IMR-90 (cell line): ENCODE data around the gene AKT1S1. TPM values are rescaled to one million over a fixed set of nuclear protein-coding genes. Genes with fewer than 3 reads are reported as not detected.

Source experiments
- ATAC-seq: fragments of 200-7000 bp; cut with Tn5 transposase; 2 replicates; pipeline ENCODE4 v1.9.1; 2020; ENCODE audit warnings: low read depth, mild to moderate bottlenecking, moderate library complexity
- BruUV-seq: library from RNA; stranded (reverse); fragments of 400-500 nt; replicated peaks from 2 replicates; lab custom pipeline; 2021; lab: Mats Ljungman, UMichigan
- CTCF ChIA-PET: fragments of 300-600 bp; formaldehyde crosslinking; extraction: SDS; loops from one replicate; lab custom pipeline; 2021; ENCODE audit warnings: antibody characterized with exemption; lab: Yijun Ruan, JAX
- POLR2A ChIA-PET: fragments of 300-600 bp; sonication (Branson Sonifier 250); formaldehyde crosslinking; loops from one replicate; lab custom pipeline; 2022; ENCODE audit warnings: antibody characterized with exemption; ENCODE audit not compliant: unreplicated experiment; lab: Charles Lee
- DNase-seq: peaks from one replicate; pipeline ENCODE4 v3.0.0; 2013
- H2AFZ ChIP-seq: replicated peaks from 2 replicates; pipeline ENCODE3; 2013; ENCODE audit warnings: low read length, mild to moderate bottlenecking; ENCODE audit not compliant: poor library complexity
- H2AK5ac ChIP-seq: 2 replicates; pipeline ENCODE4 v1.6.1; 2013; ENCODE audit warnings: low read depth, low read length, inconsistent platforms
- H2AK9ac ChIP-seq: replicated peaks from 2 replicates; pipeline ENCODE3; 2013; ENCODE audit warnings: mild to moderate bottlenecking, low read depth, low read length, moderate library complexity; ENCODE audit not compliant: poor library complexity
- H2BK120ac ChIP-seq: 2 replicates; pipeline ENCODE4 v1.6.1; 2013; ENCODE audit warnings: low read depth, low read length, inconsistent platforms
- H2BK15ac ChIP-seq: 3 replicates; pipeline ENCODE4 v1.6.1; 2013; ENCODE audit warnings: low read depth, low read length, inconsistent platforms
- H2BK20ac ChIP-seq: 2 replicates; pipeline ENCODE4 v1.6.1; 2013; ENCODE audit warnings: low read depth, mild to moderate bottlenecking, inconsistent platforms, low read length, moderate library complexity
- H2BK5ac ChIP-seq: 2 replicates; pipeline ENCODE4 v1.6.1; 2013; ENCODE audit warnings: mild to moderate bottlenecking, low read depth, low read length, inconsistent platforms; ENCODE audit not compliant: poor library complexity, severe bottlenecking
- H3K14ac ChIP-seq: replicated peaks from 2 replicates; pipeline ENCODE4 v1.6.1; 2013; ENCODE audit warnings: low read depth, low read length, inconsistent platforms
- H3K18ac ChIP-seq: 2 replicates; pipeline ENCODE4 v1.6.1; 2013; ENCODE audit warnings: low read depth, low read length, control low read depth
- H3K23ac ChIP-seq: 2 replicates; pipeline ENCODE4 v1.6.1; 2013; ENCODE audit warnings: low read depth, low read length, inconsistent platforms
- H3K27ac ChIP-seq: 2 replicates; pipeline ENCODE4 v1.5.1; 2013; ENCODE audit warnings: mild to moderate bottlenecking, control low read depth, low read length; ENCODE audit not compliant: insufficient read depth
- H3K27me3 ChIP-seq: 2 replicates; pipeline ENCODE4 v1.6.1; 2013; ENCODE audit warnings: low read length; ENCODE audit not compliant: control insufficient read depth, insufficient read depth
- H3K36me3 ChIP-seq: 2 replicates; pipeline ENCODE4 v1.6.1; 2013; ENCODE audit warnings: low read length, mixed read lengths; ENCODE audit not compliant: control insufficient read depth, insufficient read depth
- H3K4ac ChIP-seq: 2 replicates; pipeline ENCODE4 v1.6.1; 2013; ENCODE audit warnings: low read depth, low read length, inconsistent platforms
- H3K4me1 ChIP-seq: 2 replicates; pipeline ENCODE4 v1.6.1; 2013; ENCODE audit warnings: low read length, mixed read lengths; ENCODE audit not compliant: control insufficient read depth, insufficient read depth
- H3K4me2 ChIP-seq: 2 replicates; pipeline ENCODE4 v1.6.1; 2013; ENCODE audit warnings: low read depth, mild to moderate bottlenecking, control low read depth, low read length, moderate library complexity
- H3K4me3 ChIP-seq: 2 replicates; pipeline ENCODE4 v1.5.1; 2013; ENCODE audit warnings: low read depth, mild to moderate bottlenecking, control low read depth, low read length, moderate library complexity; ENCODE audit not compliant: insufficient read depth
- H3K56ac ChIP-seq: 2 replicates; pipeline ENCODE4 v1.6.1; 2013; ENCODE audit warnings: low read length, inconsistent platforms; ENCODE audit not compliant: insufficient read depth; ENCODE audit errors: extremely low read depth
- H3K79me1 ChIP-seq, 2 experiments: 2 replicates each; pipeline ENCODE4 v1.6.1; 2013; ENCODE audit warnings: low read length in 2 of 2, inconsistent platforms in 1 of 2, low read depth in 1 of 2
- H3K9ac ChIP-seq: 2 replicates; pipeline ENCODE4 v1.6.1; 2013; ENCODE audit warnings: low read depth, low read length, control low read depth
- H3K9me1 ChIP-seq: 2 replicates; pipeline ENCODE4 v1.6.1; 2013; ENCODE audit warnings: low read length, inconsistent platforms; ENCODE audit not compliant: insufficient read depth
- H3K9me3 ChIP-seq: 2 replicates; pipeline ENCODE4 v1.6.1; 2013; ENCODE audit warnings: low read length; ENCODE audit not compliant: control insufficient read depth, insufficient read depth
- H4K20me1 ChIP-seq: 2 replicates; pipeline ENCODE4 v1.6.1; 2013; ENCODE audit warnings: low read length, inconsistent platforms; ENCODE audit not compliant: insufficient read depth
- H4K5ac ChIP-seq: 2 replicates; pipeline ENCODE4 v1.6.1; 2013; ENCODE audit warnings: mild to moderate bottlenecking, low read depth, low read length, control low read depth
- H4K8ac ChIP-seq, 2 experiments: 2 replicates each; pipeline ENCODE4 v1.6.1; 2013; ENCODE audit warnings: low read depth in 2 of 2, low read length in 2 of 2, control low read depth in 1 of 2, inconsistent platforms in 1 of 2
- H4K91ac ChIP-seq: 2 replicates; pipeline ENCODE4 v1.6.1; 2013; ENCODE audit warnings: low read depth, low read length, inconsistent platforms; ENCODE audit not compliant: insufficient read depth
- BHLHE40 ChIP-seq: fragments of 150-350 bp; IDR thresholded peaks from 2 replicates; pipeline ENCODE4 v1.6.1; 2016; ENCODE audit warnings: mild to moderate bottlenecking, low read depth, low read length
- CHD1 ChIP-seq: IDR thresholded peaks from 2 replicates; pipeline ENCODE4 v1.6.1; 2012; ENCODE audit warnings: low read depth, low read length, improper control_type of control experiment
- CTCF ChIP-seq: conservative IDR thresholded peaks from 2 replicates; pipeline ENCODE4 v1.5.1; 2012; ENCODE audit warnings: mild to moderate bottlenecking, low read depth, low read length, improper control_type of control experiment
- ELK1 ChIP-seq: fragments of 150-350 bp; IDR thresholded peaks from 2 replicates; pipeline ENCODE4 v1.6.1; 2016; ENCODE audit warnings: low read depth, mild to moderate bottlenecking, low read length, moderate library complexity, borderline replicate concordance
- FOS ChIP-seq: fragments of 150-350 bp; IDR thresholded peaks from 2 replicates; pipeline ENCODE4 v1.6.1; 2016; ENCODE audit warnings: low read depth, low read length
- MAFK ChIP-seq: IDR thresholded peaks from 2 replicates; pipeline ENCODE4 v1.6.1; 2012; ENCODE audit warnings: low read depth, low read length, improper control_type of control experiment
- MAZ ChIP-seq: IDR thresholded peaks from 2 replicates; pipeline ENCODE4 v1.6.1; 2012; ENCODE audit warnings: low read depth, mild to moderate bottlenecking, low read length, improper control_type of control experiment, moderate library complexity, borderline replicate concordance
- NFE2L2 ChIP-seq: fragments of 150-350 bp; IDR thresholded peaks from 2 replicates; pipeline ENCODE4 v1.6.1; 2016; ENCODE audit warnings: low read depth, mild to moderate bottlenecking, low read length
- POLR2A ChIP-seq: IDR thresholded peaks from 2 replicates; pipeline ENCODE4 v1.6.1; 2012; ENCODE audit warnings: mild to moderate bottlenecking, low read depth, low read length
- RFX5 ChIP-seq: IDR thresholded peaks from 2 replicates; pipeline ENCODE4 v1.8.0; 2012; ENCODE audit warnings: low read depth, mild to moderate bottlenecking, low read length, moderate library complexity
- SMC3 ChIP-seq: fragments of 150-350 bp; IDR thresholded peaks from 2 replicates; pipeline ENCODE4 v1.6.1; 2016; ENCODE audit warnings: low read depth, mild to moderate bottlenecking, antibody characterized with exemption, low read length, moderate library complexity
- USF2 ChIP-seq: fragments of 150-350 bp; IDR thresholded peaks from 2 replicates; pipeline ENCODE4 v1.6.1; 2017; ENCODE audit warnings: mild to moderate bottlenecking, antibody characterized with exemption, low read length, low read depth
- WGBS, 2 experiments: methylation state at CpG; one replicate each; pipeline versions ENCODE4 v1.1.5 to v1.1.7; 2013; ENCODE audit warnings: missing lambda C conversion rate in 2 of 2; ENCODE audit not compliant: insufficient read length in 1 of 2; ENCODE audit errors: extremely low coverage in 2 of 2; 5-methylcytosine and 5-hydroxymethylcytosine counted together
- dilution Hi-C: fragments of 300-500 bp; cut with HindIII; formaldehyde crosslinking; loops from one replicate; pipeline ENCODE4 v1.14.3; 2018; ENCODE audit warnings: low sequenced_read_pairs; ENCODE audit not compliant: unreplicated experiment
- in situ Hi-C: fragments of 300-500 bp; cut with MboI; formaldehyde crosslinking; loops from 3 replicates; pipeline ENCODE4 v1.14.3; 2019; ENCODE audit warnings: low sequenced_read_pairs, inconsistent platforms, mixed read lengths
- intact Hi-C: fragments of 100-400 bp; cut with micrococcal nuclease; formaldehyde crosslinking; loops from 2 replicates; pipeline ENCODE4 v1.10.0; 2022
- polyA plus RNA-seq, 3 experiments: library from polyadenylated mRNA; depleted of rRNA; stranded (reverse); fragments of >200 nt; gene quantifications; 2 replicates each; pipeline ENCODE4 v1.2.3, GENCODE V29; 2012; ENCODE audit warnings: low replicate concordance in 1 of 3
- total RNA-seq: library from RNA; depleted of rRNA; stranded (reverse); fragments of >200 nt; gene quantifications from 2 replicates; pipeline ENCODE4 v1.2.3, GENCODE V29; 2012

The AKT1S1 gene
- total and polyA plus RNA-seq, 2 of the 4 experiments (the other 2 are of a cell fraction): 3.6 to 54.4 TPM

- no peak for DNase-seq
- Histone ChIP-seq H3K36me3 (peaks cover 7% of the 10 kb centered on the region; the same call in 1 of the 2 replicates), H2AK5ac (no peak overlapping the region), H3K18ac (no peak overlapping the region), H4K5ac (no peak overlapping the region), H2AFZ (no peak overlapping the region), H3K23ac (no peak overlapping the region), H2BK5ac (no peak overlapping the region), H2BK15ac (no peak overlapping the region), H3K4me2 (no peak overlapping the region), H3K9me1 (peaks cover 14% of the 10 kb centered on the region; the same call in 1 of the 2 replicates), H4K91ac (no peak overlapping the region), H2AK9ac (no peak overlapping the region), H3K4me3 (no peak overlapping the region), H4K20me1 (no peaks in the 10 kb centered on the region; the same call in 1 of the 2 replicates), H3K14ac (no peak overlapping the region), H2BK20ac (no peak overlapping the region), H3K4me1 (peaks cover 7% of the 10 kb centered on the region), H3K79me1 (peaks cover 13 to 56% of the 10 kb centered on the region in 2 experiments; a peak in 3 of 4 replicates), H3K9me3 (no peaks in the 10 kb centered on the region), H3K4ac (no peak overlapping the region), H4K8ac (no peak overlapping the region), H3K56ac (no peak overlapping the region), H3K27me3 (no peaks in the 10 kb centered on the region), H2BK120ac (no peak overlapping the region), H3K9ac (no peak overlapping the region), H3K27ac (no peak overlapping the region)
- ATAC-seq: no peak
- in situ Hi-C loops (no loop called here), dilution Hi-C loops (no loop called here), intact Hi-C loops (no loop called here)
- ChIA-PET CTCF (no interaction called here), POLR2A (no interaction called here)
- 71% methylated on average over 11 of the region's 27 CpGs; no CpG with 5 or more reads in 1 of the 2 experiments for WGBS, 2 experiments
- TF ChIP-seq ELK1: no peak
- no peak for TF ChIP-seq FOS
- no peak for TF ChIP-seq MAFK
- no peak for TF ChIP-seq NFE2L2
- TF ChIP-seq SMC3: no peak
- TF ChIP-seq MAZ: no peak
- TF ChIP-seq RFX5: no peak
- no peak for TF ChIP-seq BHLHE40
- TF ChIP-seq POLR2A: no peak
- TF ChIP-seq CHD1: no peak
- TF ChIP-seq CTCF: no peak
- no peak for TF ChIP-seq USF2
- no TSS peak for BruUV-seq
These were observed 4.7 kb downstream of the AKT1S1 start for GRCh38 chr19:49872245-49873128.
